ENCODE results near the gene TUSC2.

Gene TUSC2

GRCh38 chr3:50358355-50358910 is 30.4 kb upstream of the TUSC2 start:
- TF ChIP-seq, protein P1, sequence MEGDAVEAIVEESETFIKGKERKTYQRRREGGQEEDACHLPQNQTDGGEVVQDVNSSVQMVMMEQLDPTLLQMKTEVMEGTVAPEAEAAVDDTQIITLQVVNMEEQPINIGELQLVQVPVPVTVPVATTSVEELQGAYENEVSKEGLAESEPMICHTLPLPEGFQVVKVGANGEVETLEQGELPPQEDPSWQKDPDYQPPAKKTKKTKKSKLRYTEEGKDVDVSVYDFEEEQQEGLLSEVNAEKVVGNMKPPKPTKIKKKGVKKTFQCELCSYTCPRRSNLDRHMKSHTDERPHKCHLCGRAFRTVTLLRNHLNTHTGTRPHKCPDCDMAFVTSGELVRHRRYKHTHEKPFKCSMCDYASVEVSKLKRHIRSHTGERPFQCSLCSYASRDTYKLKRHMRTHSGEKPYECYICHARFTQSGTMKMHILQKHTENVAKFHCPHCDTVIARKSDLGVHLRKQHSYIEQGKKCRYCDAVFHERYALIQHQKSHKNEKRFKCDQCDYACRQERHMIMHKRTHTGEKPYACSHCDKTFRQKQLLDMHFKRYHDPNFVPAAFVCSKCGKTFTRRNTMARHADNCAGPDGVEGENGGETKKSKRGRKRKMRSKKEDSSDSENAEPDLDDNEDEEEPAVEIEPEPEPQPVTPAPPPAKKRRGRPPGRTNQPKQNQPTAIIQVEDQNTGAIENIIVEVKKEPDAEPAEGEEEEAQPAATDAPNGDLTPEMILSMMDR (IDR thresholded peaks at IDR 0.05) = no peak

GRCh38 chr3:50357481-50357880 is 29.5 kb upstream of the TUSC2 start:
- TF ChIP-seq, protein P1 (IDR thresholded peaks at IDR 0.05) = no peak

GRCh38 chr3:50356553-50356952 is 28.5 kb upstream of the TUSC2 start:
- TF ChIP-seq, protein P1 (IDR thresholded peaks at IDR 0.05) = no peak

DNA sequence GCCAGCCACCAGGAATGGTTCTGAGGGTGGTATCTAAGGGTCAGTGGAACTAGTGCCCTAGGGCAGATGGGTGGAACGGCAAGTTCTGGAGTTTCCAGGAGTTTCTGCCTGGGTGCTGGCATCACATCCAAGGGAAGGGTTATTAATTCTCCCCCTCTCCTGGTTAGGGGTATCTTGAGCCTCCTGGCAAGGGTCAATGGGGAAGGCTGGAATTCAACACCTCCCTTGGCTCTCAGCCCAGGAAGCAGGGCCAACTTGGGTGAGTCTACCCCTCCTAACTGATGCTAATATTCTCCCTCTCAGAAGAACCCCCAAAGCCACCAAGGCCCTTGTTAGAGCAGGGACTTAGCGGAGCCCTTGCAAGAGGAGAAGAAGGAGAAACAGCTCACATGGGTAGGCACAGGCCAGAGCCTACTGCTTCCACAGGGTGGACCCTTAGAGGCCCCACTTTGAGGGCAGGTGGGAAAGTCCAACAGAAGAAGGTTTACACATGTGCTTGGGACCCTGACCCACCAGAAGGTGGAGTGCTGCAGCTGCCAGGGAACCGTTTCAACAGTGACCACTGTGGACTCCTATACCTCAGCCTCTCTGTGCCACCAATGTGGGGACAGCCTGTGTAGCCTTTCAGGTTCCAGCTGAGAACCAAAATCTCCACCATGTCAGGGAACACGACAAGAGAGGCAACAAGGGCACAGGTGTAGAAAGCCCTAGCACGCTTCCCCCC is 28.0 kb upstream of the TUSC2 start:
- TF ChIP-seq, protein P1 (IDR thresholded peaks at IDR 0.05) = no peak

DNA sequence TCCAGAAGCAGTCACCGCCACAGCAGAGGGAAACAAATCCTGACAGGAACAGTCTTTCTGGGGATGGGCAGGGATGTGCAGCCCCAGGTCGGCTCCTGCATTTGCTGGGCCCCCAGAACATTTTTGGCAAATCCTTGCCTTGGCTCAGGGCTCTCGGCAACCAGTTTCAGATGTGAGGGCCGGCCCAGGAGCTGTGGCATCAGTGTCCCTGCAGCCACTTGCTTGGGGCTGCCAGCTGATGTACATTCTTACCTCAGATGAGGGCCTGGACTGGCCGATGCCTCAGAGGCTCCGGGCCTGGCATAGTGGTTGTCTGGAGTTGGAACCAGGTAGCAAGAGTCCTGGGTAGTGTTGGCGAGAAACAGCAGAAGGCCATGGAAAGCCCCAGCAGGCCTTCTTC is 26.8 kb upstream of the TUSC2 start:
- TF ChIP-seq, protein P1 (IDR thresholded peaks at IDR 0.05) = no peak

DNA sequence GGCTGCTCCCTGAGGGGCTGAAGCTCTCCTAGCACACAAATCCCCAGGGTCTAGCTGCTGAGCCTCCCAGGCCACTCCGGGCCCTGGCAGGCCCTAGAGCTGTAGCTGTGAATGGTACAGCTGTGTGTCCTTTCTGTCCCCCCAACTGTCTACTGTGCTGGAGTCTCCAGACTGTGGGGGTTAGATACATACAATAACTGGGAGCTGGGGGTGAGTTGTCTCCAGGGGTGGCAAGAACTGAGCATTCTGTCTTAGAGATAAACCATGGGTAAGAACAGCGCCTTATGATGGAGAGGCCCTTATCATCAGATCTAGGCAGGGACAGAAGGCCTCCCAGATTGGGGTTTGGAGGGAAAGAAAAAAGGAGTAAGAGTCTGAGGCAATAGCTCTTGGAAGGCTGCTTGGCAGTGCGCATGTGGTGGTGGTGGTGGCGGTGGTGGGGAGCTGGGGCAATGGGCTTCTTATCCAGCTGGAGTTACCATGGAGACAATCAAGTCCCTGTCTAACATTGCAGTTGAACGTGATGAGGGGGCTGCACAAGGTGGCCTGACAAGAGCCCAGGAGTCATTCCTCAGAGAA is 26.3 kb upstream of the TUSC2 start:
- TF ChIP-seq, protein P1 (IDR thresholded peaks at IDR 0.05) = no peak

DNA sequence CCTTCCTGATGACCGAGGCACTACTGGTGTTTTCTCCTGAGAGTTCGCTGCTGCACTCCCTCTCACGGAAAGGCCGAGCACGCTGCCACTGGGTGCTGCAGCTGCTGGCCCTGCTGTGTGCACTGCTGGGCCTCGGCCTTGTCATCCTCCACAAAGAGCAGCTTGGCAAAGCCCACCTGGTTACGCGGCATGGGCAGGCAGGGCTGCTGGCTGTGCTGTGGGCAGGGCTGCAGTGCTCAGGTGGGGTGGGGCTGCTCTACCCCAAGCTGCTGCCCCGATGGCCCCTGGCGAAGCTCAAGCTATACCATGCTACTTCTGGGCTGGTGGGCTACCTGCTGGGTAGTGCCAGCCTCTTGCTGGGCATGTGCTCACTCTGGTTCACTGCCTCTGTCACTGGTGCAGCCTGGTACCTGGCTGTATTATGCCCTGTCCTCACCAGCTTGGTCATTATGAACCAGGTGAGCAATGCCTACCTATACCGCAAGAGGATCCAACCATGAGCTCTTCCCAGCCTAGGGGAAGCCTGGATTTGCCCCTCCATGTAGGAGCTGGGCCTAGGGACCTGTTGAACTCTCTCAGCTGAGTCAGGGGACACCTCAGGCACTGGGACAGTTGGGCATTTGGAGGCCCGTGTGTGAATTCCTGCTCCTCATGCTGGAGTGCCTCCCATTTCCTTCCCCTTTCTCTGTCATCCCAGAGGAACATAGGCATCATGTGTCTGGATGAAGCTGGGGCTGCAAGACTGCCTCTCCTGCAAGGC is 25.4 kb upstream of the TUSC2 start:
- TF ChIP-seq, protein P1 (IDR thresholded peaks at IDR 0.05) = no peak
